Measurements from ENCODE around the gene CHRM4.
A peak's percentile ranks its signal among the peaks of the same experiment; 100 is the strongest.

CHRM4 gene

DNA sequence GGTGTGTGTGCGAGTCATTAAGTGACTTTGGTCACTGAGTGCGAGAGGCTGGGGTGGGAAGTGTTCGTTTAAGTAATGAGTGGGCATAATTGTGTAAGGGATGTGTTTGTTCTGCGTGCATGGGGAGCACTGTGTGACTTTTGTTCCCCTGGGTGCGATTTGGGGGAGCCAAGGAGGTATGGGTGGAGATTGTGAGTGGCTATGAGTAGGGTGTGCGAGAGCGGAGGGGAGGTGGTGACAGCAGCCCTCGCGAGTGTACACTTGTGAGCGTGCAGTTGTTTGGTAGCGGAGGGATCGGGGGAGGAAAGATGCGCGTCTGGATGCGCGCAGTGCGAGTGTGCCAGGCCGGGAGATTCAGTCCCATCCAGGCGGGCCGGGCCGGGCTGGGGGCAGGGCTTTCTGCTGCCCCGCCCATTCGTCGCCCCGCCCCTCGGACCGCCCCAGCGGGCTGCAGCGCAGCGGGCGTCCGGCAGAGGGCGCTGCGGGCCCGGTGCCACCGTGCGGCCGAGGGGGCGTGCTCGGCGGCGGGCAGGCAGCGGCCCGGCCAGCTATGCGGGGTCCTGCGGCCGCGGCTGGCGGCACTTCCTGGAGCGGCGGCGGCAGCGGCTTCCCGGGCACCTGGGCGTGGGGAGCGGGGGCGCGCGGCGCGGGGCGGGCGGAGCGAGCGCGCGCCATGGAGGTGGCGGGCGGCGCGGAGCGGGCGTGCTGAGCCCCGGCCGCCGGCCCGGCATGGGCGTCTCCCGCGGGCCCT lies 44.5 kb downstream of the CHRM4 start, which contains the start of gene DGKZ:
TSS of gene DGKZ (plus strand) at position 578 of the 751 bp plus-strand sequence. CDS start 197 bp downstream, outside the sequence.
- peak; percentile 90 for DNase-seq

DNA sequence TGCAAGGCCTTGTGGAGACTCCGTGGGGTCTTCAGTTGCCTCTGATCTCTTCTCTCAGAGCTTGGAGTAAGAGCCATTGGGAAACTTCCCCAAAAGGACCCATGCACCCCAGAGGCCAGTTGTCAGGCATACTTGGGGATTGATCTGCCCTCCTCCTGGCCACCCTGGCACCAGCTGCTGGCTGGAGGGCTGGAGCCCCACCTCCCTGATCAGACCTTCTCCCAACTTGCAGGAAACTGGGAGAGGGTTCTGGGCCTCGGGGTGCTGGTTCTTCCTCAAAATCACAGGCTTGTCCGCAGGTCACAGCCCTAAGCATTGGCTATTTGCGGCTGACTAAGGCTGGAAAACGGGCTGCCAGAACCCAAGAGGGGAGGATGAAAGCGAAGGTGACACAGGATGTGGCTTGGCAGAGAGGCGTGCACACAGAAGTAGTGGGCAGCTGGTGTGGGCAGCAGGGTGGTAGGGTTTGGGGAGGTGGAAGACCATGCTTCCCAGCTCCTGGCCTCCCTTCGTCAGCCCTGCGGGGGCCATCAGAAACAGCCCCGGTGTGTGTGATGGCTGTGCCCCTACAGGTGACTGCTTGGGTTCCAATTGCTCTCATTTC lies 45.6 kb downstream of the CHRM4 start:
- DNase-seq = no peak

DNA sequence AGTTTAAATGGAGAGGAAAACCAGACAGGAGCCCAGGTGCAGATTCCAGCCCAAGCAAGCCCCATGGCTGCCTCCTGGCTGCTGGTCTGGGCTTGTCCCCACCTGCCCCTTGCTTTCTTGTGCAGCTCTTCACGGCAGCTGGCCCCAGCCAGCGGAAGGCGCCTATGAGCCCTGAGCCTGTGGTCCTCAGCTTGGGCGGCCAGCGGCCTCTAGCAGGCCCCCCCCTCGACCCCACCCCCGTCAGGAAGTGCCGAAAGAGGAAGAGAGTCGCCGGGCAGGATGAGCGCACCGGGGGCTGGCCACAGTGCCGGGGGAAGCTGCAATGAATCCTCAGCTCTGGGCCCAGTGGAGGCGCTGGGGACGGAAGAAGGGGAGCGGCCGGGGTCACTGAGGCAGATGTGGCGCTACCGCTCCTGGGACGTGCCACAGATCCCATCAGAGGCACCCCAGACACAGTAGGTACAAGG lies 46.4 kb downstream of the CHRM4 start:
- no peak for DNase-seq

DNA sequence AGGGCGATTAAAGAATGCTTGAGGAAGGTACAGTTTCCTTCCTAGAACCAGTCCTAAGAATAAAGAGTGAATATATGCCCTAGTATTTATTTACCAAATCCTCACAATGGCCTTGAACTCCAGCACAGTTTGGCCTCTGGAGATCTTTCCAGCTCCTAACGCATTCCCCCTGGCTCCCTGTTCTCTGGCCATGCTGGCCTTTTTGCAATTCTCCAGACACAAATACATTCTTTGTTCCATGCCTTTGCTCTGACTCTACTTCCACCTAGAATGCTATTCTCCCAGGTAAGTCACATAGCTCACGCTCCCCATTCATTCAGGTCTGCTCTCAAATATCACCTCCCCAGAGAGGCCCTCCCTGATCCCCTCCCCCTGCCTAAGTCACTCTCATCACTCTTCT lies 48.1 kb downstream of the CHRM4 start:
- no peak for DNase-seq

DNA sequence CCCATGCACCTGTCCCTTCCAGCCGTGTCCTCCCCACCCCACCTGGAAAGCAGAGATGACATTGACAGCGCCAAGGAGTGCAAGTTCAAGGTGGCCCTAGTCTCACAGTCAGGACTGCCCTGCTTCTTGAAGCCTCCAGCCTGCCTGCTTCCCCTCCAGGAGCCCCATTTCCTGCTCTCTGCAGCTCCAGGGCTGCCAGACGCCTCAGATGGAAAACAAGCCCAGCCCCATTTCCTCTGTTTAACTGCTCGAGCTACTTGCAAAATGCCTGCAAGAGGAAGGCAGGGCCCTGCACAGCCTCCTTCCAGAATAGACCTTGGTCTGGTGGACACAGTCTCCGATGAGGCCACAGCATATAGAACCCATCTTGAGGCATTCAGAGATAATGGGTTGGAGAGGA lies 49.3 kb downstream of the CHRM4 start:
- DNase-seq = no peak

DNA sequence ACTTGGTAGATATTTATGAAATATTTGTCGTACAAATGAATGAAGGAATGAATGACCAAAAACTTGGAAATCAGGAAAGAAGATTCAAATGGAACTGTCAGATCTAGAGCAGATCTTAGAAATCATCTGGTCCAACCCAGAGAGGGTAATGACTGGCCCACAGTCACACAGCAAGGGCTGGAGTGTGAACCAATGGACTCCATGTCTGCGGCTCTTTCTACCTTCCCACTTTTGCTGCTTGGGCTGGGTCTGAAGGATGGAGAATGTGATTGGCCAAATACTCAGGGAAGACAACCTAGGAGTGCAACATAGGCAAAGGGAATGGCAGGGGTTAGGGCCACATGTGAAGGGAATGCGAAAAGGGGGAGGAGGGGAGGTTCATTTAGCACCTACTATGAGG lies 50.1 kb downstream of the CHRM4 start:
- no peak for DNase-seq

DNA sequence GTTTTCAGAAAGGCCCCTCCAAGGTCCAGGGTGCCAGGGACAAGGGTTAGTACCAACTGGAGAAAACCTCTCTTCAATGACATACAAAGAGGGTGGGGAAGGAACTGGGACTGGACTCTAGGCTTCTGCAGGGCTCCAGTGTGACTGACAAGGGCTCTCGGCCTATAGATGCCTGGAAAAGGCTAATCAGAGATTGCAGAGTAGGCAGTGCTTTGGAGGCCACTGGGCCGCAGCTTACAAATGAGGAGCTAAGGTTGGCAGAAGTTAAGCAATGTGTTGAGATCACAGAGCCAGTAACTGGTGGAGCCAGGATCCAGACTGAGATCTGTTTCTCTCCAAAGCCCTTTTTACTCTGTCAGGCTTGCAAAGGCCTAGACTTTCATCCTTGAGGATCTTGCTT lies 51.8 kb downstream of the CHRM4 start:
- DNase-seq = no peak

DNA sequence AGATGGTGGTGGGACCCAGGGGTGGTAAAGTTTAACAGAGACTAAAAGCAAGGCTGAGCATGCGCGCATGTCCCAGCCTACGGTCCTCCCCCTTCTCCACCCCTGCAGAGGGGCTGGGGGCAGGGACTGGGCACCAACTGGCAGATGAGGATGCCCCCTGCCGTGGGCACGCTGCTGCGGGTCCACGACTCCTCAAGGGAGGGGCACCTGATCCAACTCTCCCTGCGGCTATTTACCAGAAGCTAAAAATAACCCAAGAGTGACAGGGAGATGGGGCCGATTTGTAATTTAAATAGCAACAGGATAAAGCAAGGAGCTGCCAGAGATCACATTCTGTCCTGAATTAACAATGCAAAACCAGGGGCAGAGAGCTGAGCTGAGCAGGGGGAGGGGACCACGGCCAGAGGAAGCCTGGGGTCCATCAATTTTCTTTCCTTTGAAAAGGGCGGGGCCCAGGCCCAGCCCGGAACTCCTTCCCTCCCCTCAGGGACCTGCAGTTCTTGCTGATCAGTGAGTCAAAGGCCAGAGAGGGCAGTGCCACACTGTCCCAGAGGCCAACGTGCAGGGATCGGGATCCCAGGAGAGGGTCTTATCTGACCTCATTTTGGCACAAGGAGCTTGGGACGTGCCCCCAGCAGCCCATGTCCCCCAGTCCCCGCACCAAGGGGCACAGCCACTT lies 52.4 kb downstream of the CHRM4 start:
- no peak for DNase-seq

DNA sequence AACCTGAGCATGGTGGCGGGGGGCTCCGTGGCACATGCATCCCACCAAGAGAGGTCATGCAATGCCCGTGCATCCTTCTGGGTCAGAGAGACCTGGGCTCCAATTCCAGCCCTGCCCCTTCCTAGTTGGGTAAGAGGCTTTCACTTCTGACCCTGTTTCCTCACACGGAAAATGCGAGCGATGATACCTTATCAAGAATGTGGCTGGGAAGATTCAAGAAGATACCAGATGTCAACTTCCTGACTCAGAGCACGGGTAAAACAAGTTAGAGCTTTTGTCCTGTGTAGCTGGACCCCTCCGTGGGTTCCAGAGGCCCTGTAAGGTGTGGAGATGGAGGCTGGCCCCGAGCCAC lies 53.0 kb downstream of the CHRM4 start:
- DNase-seq = no peak

DNA sequence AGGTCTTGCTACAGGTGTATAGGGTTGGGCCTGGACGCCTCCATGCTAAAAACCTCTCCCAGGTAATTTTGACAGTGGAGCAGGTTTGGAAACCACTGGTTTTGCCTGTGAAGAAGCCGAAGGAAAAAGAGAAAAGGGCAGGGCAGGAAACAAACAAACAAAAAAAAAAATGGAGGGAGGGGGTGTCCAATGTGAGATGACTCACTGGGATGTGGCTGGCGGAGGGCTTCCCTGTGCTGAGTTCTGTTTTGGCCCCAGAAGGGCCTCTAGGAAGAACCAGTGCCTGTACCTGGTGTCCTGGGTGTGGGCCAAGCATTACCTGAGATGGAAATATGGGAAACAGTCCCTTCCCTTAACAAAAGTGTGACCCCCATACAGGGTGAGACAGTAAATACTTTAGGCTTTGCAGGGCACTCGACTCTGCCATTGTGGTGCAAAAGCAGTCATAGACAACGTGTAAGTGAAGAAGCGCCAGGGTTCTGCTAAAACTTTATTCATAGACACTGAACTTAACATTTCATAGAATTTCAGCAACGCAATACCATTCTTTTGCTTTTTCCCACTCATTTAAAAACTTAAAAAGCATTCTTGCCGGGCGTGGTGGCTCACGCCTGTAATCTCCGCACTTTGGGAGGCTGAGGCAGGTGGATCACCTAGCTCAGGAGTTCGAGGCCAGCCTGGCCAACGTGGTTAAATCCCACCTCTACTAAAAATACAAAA lies 53.8 kb downstream of the CHRM4 start:
- DNase-seq = no peak

DNA sequence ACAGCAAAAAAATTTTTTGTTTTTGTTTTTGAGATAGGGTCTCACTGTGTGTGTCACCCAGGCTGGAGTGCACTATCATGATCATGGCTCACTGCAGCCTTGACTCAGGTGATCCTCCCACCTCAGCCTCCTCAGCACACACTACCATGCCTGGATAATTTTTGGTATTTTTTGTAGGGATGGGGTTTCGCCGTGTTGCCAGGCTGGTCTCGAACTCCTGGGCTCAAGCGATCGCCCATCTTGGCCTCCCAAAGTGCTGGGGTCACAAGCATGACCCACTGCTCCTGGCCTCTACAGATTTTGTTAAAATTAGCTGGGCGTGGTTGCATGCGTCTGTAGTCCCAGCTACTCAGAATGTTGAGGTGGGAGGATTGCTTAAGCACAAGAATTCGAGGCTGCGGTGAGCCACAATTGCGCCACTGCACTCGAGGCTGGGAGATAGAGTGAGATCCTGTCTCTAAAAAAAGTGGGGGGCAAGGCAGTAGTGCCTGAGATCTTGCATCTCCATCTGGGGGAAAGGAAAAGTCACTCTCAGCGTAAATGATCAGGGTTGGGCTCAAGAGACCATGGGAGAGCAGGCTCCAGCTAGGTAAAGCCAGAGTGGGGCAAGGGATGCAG lies 54.9 kb downstream of the CHRM4 start:
- DNase-seq = no peak

DNA sequence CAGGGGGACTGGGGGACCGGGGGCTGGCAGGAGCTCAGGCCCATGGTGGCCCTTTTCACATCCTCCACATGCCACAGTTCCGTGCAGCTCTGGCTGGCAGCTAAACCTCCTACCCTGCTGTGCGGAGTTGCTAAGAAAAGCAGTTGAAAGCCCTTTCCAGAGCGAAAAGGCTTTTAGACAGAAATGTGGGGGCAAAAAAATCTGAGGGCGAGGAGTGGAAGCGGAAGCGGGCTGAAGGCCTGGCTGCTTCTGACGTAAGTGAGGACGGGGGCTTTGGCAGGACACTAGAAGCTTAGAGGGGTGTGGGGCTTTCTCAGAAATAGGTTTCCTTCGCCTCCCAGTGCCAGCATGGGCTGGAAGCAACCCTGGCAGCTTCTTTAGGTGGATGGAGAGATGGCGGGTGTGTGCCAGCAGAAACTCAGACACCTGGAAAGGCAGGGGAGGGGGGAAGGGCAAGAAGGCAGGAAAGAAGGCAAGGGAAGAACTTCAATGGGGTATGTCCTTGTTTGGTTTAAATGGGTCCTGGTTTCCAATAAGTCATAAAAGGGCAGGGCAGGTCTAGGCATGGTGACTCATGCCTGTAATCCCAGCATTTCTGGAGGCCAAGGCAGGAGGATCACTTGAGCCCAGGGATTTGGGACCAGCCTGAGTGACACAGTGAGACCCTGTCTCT lies 55.5 kb downstream of the CHRM4 start:
- DNase-seq = no peak

DNA sequence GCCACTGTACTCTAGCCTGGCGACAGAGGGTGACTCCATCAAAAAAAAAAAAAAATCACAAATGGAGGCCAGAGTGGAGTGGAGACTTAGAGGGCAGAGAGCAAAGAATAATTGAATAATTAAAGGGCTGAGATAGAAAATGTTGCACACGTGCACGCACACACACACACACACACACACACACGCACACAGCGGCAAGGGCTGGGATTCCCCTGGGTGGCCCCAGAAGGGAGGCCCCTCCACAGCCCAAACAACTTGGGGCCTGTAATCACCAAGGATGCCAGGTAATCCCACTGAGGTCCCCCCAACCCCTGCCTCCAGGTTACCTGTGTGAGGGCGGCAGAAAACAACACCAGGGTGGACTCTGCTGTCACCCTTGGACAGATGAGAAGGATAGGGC lies 56.3 kb downstream of the CHRM4 start:
- no peak for DNase-seq

DNA sequence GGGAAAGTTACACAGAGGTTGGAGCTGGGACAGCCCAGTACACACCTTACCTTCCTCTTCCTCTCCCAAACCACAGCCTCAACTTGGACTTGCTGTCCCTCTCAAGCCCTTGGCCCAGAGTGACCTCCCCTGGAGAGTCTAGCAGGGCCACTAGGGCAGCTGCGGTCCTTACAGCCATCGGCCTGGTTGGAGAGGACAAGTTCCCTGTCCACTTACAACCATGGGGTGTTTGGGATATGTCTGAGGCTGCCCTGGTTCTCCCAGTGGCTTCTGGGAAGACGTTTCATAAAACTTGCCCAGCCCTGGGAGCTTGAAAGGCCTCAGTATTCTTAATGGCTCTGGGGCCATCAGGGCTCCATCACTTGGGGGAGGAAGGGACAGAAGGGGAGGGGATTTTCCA lies 57.4 kb downstream of the CHRM4 start:
- no peak for DNase-seq

All from activated effector memory CD4-positive, alpha-beta T cell treated with Interleukin-2 at 50 U/mL for 16 hours (primary cell).